ENCODE data around the gene GPX3. TPM values are rescaled to one million over a fixed set of nuclear protein-coding genes. Genes with fewer than 3 reads are reported as not detected.

The GPX3 gene
- total and polyA plus RNA-seq, 2 of the 8 experiments (the other 6 are each of a cell fraction or from before 2014, with no cell fraction given): 27.8 to 77.9 TPM

- H2AFZ ChIP-seq (ENCODE audit: low read length): no peak overlapping the region
- no peak overlapping the region for H3K4ac ChIP-seq (replicated peaks; ENCODE audit: insufficient read length, low read depth, low read length)
- no peak overlapping the region for H3K4me2 ChIP-seq (ENCODE audit: insufficient read depth in 1 of 2, low read depth in 2 of 2, low read length in 2 of 2)
- H2BK12ac ChIP-seq (ENCODE audit: low read depth, low read length): no peak overlapping the region
- H4K8ac ChIP-seq (ENCODE audit: extremely low read depth, insufficient read depth, low read length): no peak overlapping the region
- no peaks in the 10 kb centered on the region for H3K4me1 ChIP-seq (replicated peaks in 1 of 4; ENCODE audit: control insufficient read depth in 3 of 4, insufficient read depth in 4 of 4, low read length in 3 of 4)
- H3K23ac ChIP-seq (ENCODE audit: insufficient read length): no peak overlapping the region
- H3K79me1 ChIP-seq (ENCODE audit: low read depth, low read length): no peaks in the 10 kb centered on the region
- no peak overlapping the region for H2BK15ac ChIP-seq (ENCODE audit: low read length)
- H3K18ac ChIP-seq (ENCODE audit: extremely low read depth, low read length): no peak overlapping the region
- H3K36me3 ChIP-seq (ENCODE audit: control insufficient read depth in 2 of 4, insufficient read depth in 4 of 4, low read length in 3 of 4): peaks cover 0 to 3% (median under 1%) of the 10 kb centered on the region in 4 experiments; a peak in 2 of 8 replicates
- no peak overlapping the region for H4K91ac ChIP-seq (replicated peaks; ENCODE audit: insufficient read length, low read length)
- H3K4me3 ChIP-seq (ENCODE audit: extremely low read depth in 1 of 4, insufficient read depth in 2 of 4, low read depth in 3 of 4, low read length in 4 of 4): no peak overlapping the region
- TF ChIP-seq RAD21 (IDR thresholded peaks at IDR 0.05 in 1 of 2, conservative IDR thresholded peaks at IDR 0.05 in 1 of 2; ENCODE audit: low read depth in 2 of 2, low read length in 2 of 2) (peak; percentile 41 to 50; a peak in 3 of 4 replicates), JUND (IDR thresholded peaks at IDR 0.05; ENCODE audit: low read length) (no peak), ASH2L (IDR thresholded peaks at IDR 0.05; ENCODE audit: low read length) (no peak), RFX5 (IDR thresholded peaks at IDR 0.05; ENCODE audit: borderline replicate concordance, low read depth, low read length) (no peak), CTCF (IDR thresholded peaks at IDR 0.05; ENCODE audit: control extremely low read depth in 1 of 3, insufficient read depth in 1 of 3, low read depth in 1 of 3, low read length in 3 of 3) (peak; percentile 51 to 67 (median 67))
- H2BK20ac ChIP-seq (ENCODE audit: low read length): no peak overlapping the region
- H3K27me3 ChIP-seq (replicated peaks in 1 of 4; ENCODE audit: control insufficient read depth in 3 of 4, extremely low read depth in 1 of 4, insufficient read depth in 3 of 4, low read length in 3 of 4): no peaks in the 10 kb centered on the region
- no peak for FAIRE-seq
- H3K14ac ChIP-seq (ENCODE audit: insufficient read length): no peak overlapping the region
- DNase-seq (ENCODE audit: low read depth in 1 of 2, low spot score in 2 of 2): peak in 1 of 2 experiments; percentile 52
- peaks cover 1 to 6% of the 10 kb centered on the region in 2 experiments for H4K20me1 ChIP-seq (replicated peaks in 1 of 2; ENCODE audit: control insufficient read depth in 1 of 2, insufficient read depth in 2 of 2, low read length in 2 of 2)
- no peak overlapping the region for H2BK5ac ChIP-seq (ENCODE audit: low read depth, low read length)
- no peaks in the 10 kb centered on the region for H3K79me2 ChIP-seq (ENCODE audit: control insufficient read depth in 1 of 2, insufficient read depth in 2 of 2, low read length in 2 of 2)
- WGBS, 2 experiments (ENCODE audit: extremely low coverage in 1 of 2, insufficient coverage in 1 of 2, insufficient read length in 1 of 2, insufficient replicate concordance in 2 of 2, low coverage in 1 of 2, low lambda C conversion rate in 2 of 2, missing lambda C conversion rate in 1 of 2): 72% methylated on average over 7 of the region's 7 CpGs; no CpG with 5 or more reads in 1 of the 2 experiments
- H2AK5ac ChIP-seq (ENCODE audit: low read depth, low read length): no peak overlapping the region
- POLR2A ChIA-PET (ENCODE audit: partially characterized antibody): interaction anchor here (0.9 to 1.2 kb wide), 3 partner anchors 36 to 116 kb away, joined by 3 read pairs; no protein-coding TSS in a partner anchor
- H2BK120ac ChIP-seq (replicated peaks; ENCODE audit: low read depth, low read length): no peak overlapping the region
- H3K23me2 ChIP-seq (ENCODE audit: low read depth, low read length): no peaks in the 10 kb centered on the region
- CTCF ChIA-PET (ENCODE audit: partially characterized antibody): interaction anchor here (0.6 to 14.2 kb wide), 61 partner anchors 10 to 693 kb away, joined by 3 to 777 read pairs (median 5); partner anchors contain the start of genes CCDC69, GPX3, IRGM and TNIP1
- H3K56ac ChIP-seq (replicated peaks; ENCODE audit: insufficient read length, low read depth, low read length): no peak overlapping the region
- H4K5ac ChIP-seq (ENCODE audit: insufficient read length, low read depth, low read length): no peak overlapping the region
- H3K27ac ChIP-seq (ENCODE audit: low read depth, low read length): no peak overlapping the region
- H3K9ac ChIP-seq (replicated peaks in 1 of 4; ENCODE audit: extremely low read depth in 1 of 4, low read depth in 3 of 4, low read length in 3 of 4): no peak overlapping the region
- H3K9me3 ChIP-seq (ENCODE audit: insufficient read depth in 2 of 2, low read depth in 1 of 2, low read length in 1 of 2): peaks cover 0 to 2% of the 10 kb centered on the region in 2 experiments; a peak in 1 of 4 replicates
Measured at GRCh38 chr5:151048526-151048925, 28.1 kb downstream of the GPX3 start.
